ENCODE data around the gene PLCXD3.
"Not testable (repeated sequence)": the region's sequence is repeated elsewhere in the genome, so short reads cannot be mapped to it uniquely, and the experiment has no call there.

Gene PLCXD3

GRCh38 chr5:41503310-41503709 lies 7.1 kb downstream of the PLCXD3 start:
- no peak overlapping the region for H3K4me3 ChIP-seq (ENCODE audit: low read depth, low read length)
- H3K9me3 ChIP-seq (ENCODE audit: control insufficient read depth, insufficient read depth, low read depth, low read length) = no peaks in the 10 kb centered on the region
- CTCF ChIA-PET = interaction anchor here (0.7 kb wide), 1 partner anchor 334 kb away, joined by 4 read pairs; no protein-coding TSS in a partner anchor
- POLR2A ChIA-PET = no interaction called here
- H3K36me3 ChIP-seq (ENCODE audit: control insufficient read depth in 2 of 2, insufficient read depth in 1 of 2, low read length in 2 of 2) = no peaks in the 10 kb centered on the region
- no peak overlapping the region for H3K27ac ChIP-seq (ENCODE audit: extremely low read depth, low read depth, low read length)
- H3K4me1 ChIP-seq (ENCODE audit: control insufficient read depth, insufficient read depth, low read length) = no peaks in the 10 kb centered on the region
- no peak for TF ChIP-seq ZNF76 (tag by site-specific recombination; IDR thresholded peaks at IDR 0.05; ENCODE audit: borderline replicate concordance, low read depth)
- no peak for TF ChIP-seq ZNF155 (tag by site-specific recombination; IDR thresholded peaks at IDR 0.05)
- TF ChIP-seq ZNF596 (tag by site-specific recombination; IDR thresholded peaks at IDR 0.05) = no peak
- no peak for TF ChIP-seq ZNF792 (tag by site-specific recombination; IDR thresholded peaks at IDR 0.05)
- no peak for TF ChIP-seq PRDM1 (tag by site-specific recombination; IDR thresholded peaks at IDR 0.05)
- no peak for TF ChIP-seq KLF8 (tag by site-specific recombination; IDR thresholded peaks at IDR 0.05)
- TF ChIP-seq ZBTB49 (tag by site-specific recombination; IDR thresholded peaks at IDR 0.05; ENCODE audit: low read depth) = no peak
- no peak for TF ChIP-seq ZNF510 (tag by site-specific recombination; IDR thresholded peaks at IDR 0.05; ENCODE audit: insufficient replicate concordance)
- TF ChIP-seq ZNF548 (tag by site-specific recombination; IDR thresholded peaks at IDR 0.05) = no peak
- TF ChIP-seq, protein P1, sequence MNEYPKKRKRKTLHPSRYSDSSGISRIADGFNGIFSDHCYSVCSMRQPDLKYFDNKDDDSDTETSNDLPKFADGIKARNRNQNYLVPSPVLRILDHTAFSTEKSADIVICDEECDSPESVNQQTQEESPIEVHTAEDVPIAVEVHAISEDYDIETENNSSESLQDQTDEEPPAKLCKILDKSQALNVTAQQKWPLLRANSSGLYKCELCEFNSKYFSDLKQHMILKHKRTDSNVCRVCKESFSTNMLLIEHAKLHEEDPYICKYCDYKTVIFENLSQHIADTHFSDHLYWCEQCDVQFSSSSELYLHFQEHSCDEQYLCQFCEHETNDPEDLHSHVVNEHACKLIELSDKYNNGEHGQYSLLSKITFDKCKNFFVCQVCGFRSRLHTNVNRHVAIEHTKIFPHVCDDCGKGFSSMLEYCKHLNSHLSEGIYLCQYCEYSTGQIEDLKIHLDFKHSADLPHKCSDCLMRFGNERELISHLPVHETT (tag by site-specific recombination; IDR thresholded peaks at IDR 0.05) = no peak
- no peak for TF ChIP-seq ZNF629 (tag by site-specific recombination; IDR thresholded peaks at IDR 0.05)
- TF ChIP-seq ZSCAN16 (tag by site-specific recombination; IDR thresholded peaks at IDR 0.05) = no peak
- no peak for TF ChIP-seq ZNF501 (tag by site-specific recombination; IDR thresholded peaks at IDR 0.05)
- no peak for TF ChIP-seq YY1 (tag by site-specific recombination; IDR thresholded peaks at IDR 0.05)

- POLR2A ChIA-PET; H3K36me3 ChIP-seq (ENCODE audit: control insufficient read depth in 2 of 2, insufficient read depth in 1 of 2, low read length in 2 of 2); H3K27ac ChIP-seq (ENCODE audit: extremely low read depth, low read depth, low read length); H3K9me3 ChIP-seq (ENCODE audit: control insufficient read depth, insufficient read depth, low read depth, low read length); H3K4me1 ChIP-seq (ENCODE audit: control insufficient read depth, insufficient read depth, low read length); H3K4me3 ChIP-seq (ENCODE audit: low read depth, low read length): not testable (repeated sequence)
- CTCF ChIA-PET = interaction anchor here (0.7 kb wide), 1 partner anchor 46 kb away, joined by 3 read pairs; no protein-coding TSS in a partner anchor
Measured at GRCh38 chr5:41493490-41494126, 16.8 kb downstream of the PLCXD3 start.

- H3K27ac ChIP-seq (ENCODE audit: extremely low read depth, low read depth, low read length) = no peak overlapping the region
- no peak for TF ChIP-seq CTCF (tag by site-specific recombination; IDR thresholded peaks at IDR 0.05)
- TF ChIP-seq, protein P2, sequence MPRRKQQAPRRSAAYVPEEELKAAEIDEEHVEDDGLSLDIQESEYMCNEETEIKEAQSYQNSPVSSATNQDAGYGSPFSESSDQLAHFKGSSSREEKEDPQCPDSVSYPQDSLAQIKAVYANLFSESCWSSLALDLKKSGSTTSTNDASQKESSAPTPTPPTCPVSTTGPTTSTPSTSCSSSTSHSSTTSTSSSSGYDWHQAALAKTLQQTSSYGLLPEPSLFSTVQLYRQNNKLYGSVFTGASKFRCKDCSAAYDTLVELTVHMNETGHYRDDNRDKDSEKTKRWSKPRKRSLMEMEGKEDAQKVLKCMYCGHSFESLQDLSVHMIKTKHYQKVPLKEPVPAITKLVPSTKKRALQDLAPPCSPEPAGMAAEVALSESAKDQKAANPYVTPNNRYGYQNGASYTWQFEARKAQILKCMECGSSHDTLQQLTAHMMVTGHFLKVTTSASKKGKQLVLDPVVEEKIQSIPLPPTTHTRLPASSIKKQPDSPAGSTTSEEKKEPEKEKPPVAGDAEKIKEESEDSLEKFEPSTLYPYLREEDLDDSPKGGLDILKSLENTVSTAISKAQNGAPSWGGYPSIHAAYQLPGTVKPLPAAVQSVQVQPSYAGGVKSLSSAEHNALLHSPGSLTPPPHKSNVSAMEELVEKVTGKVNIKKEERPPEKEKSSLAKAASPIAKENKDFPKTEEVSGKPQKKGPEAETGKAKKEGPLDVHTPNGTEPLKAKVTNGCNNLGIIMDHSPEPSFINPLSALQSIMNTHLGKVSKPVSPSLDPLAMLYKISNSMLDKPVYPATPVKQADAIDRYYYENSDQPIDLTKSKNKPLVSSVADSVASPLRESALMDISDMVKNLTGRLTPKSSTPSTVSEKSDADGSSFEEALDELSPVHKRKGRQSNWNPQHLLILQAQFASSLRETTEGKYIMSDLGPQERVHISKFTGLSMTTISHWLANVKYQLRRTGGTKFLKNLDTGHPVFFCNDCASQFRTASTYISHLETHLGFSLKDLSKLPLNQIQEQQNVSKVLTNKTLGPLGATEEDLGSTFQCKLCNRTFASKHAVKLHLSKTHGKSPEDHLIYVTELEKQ (tag by site-specific recombination; IDR thresholded peaks at IDR 0.05; ENCODE audit: borderline replicate concordance) = no peak
- no peak for TF ChIP-seq HOXA7 (CRISPR knock-in tag; IDR thresholded peaks at IDR 0.05; ENCODE audit: borderline replicate concordance)
- no peaks in the 10 kb centered on the region for H3K36me3 ChIP-seq (ENCODE audit: control insufficient read depth in 2 of 2, insufficient read depth in 1 of 2, low read length in 2 of 2)
- H3K4me3 ChIP-seq (ENCODE audit: low read depth, low read length) = no peak overlapping the region
- ChIA-PET CTCF (no interaction called here), POLR2A (no interaction called here)
- no peaks in the 10 kb centered on the region for H3K9me3 ChIP-seq (ENCODE audit: control insufficient read depth, insufficient read depth, low read depth, low read length)
- no peaks in the 10 kb centered on the region for H3K4me1 ChIP-seq (ENCODE audit: control insufficient read depth, insufficient read depth, low read length)
Measured at GRCh38 chr5:41485533-41485932, 24.9 kb downstream of the PLCXD3 start.

Data from HEK293 (cell line).